GM21381 (cell line): ENCODE results near the gene RHOH.
"Not testable (repeated sequence)": the region's sequence is repeated elsewhere in the genome, so short reads cannot be mapped to it uniquely, and the experiment has no call there.

Experiments
- ATAC-seq: cut with Tn5 transposase; IDR thresholded peaks from one replicate; pipeline ENCODE4 v1.9.1; 2021; ENCODE audit warnings: mild to moderate bottlenecking, moderate library complexity; ENCODE audit not compliant: unreplicated experiment

RHOH gene

DNA sequence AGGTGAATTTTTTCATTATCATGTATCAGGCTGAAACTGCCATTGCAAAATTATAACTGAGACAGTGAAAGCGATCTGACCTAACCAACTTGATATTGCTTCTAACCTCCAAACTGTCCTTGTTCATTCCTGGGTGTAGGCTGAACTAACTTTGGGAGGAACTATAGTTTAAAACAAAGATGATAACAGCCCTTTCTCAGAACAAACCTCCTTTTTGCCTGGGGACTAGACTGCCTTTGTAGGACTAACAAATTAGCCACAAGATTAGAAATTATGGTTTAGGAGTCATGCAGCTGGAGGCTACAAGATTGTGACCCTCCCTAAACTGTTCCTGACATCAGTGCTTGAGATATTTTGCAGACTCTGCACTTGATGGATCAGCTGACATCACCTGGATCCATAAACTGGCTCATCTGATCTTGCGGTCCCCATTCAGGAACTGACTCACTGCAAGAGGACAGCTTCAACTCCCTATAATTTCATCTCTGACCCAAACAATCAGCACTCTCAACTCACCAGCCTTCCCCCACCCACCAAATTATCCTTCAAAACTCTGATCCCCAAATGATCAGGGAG is 93.9 kb downstream of the RHOH start:
- not testable (repeated sequence) for ATAC-seq

GRCh38 chr4:40292313-40292759 is 95.5 kb downstream of the RHOH start:
- ATAC-seq = no peak

GRCh38 chr4:40294339-40294738 is 97.5 kb downstream of the RHOH start:
- ATAC-seq = no peak

GRCh38 chr4:40295030-40295429 is 98.2 kb downstream of the RHOH start:
- not testable (repeated sequence) for ATAC-seq

GRCh38 chr4:40295572-40295971 is 98.7 kb downstream of the RHOH start:
- no peak for ATAC-seq
